Stimulated activated CD4-positive, alpha-beta T cell treated with anti-CD3 and anti-CD28 coated beads, Interleukin-2, amount 100 ng/mL, for 48 hours (primary cell): ENCODE measurements around the gene CCDC197.

Experiments
- DNase-seq, 2 donors: peaks; one replicate each; pipeline ENCODE4 v3.0.0-alpha.2; 2020

Gene CCDC197

GRCh38 chr14:94045101-94045500 is 48.0 kb downstream of the CCDC197 start:
- DNase-seq: no peak

DNA sequence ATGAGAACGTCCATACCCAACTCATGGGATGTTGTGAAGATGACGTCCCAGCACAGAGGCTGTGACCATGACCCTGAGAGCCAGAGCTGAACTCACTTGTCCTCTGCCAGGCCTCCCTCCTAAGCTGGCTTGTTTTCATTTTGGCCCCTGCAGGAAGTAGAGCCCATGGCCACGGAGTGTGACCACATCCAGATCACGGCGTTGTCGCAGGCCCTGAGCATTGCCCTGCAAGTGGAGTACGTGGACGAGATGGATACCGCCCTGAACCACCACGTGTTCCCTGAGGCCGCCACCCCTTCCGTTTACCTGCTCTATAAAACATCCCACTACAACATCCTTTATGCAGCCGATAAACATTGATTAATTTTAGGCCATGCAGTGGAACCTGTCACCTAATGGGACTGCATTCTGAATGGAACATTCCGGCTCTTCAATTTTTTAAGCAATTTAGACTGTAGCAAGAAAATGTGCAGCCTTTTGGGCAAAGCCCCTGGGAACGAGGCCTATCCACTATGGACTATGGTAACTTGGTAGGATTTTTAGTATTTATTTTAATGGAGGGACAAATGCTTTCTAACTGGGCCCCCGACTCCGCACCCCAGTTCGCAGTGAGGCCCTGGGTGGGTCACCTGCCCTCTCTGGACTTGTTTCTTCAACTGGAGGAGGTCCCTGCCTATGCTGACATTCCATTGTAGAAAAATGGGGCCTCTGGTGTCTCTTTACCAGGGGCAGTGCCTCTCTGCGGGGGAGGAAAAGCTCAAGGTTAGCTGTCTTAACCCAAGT is 48.7 kb downstream of the CCDC197 start:
- no peak for DNase-seq

DNA sequence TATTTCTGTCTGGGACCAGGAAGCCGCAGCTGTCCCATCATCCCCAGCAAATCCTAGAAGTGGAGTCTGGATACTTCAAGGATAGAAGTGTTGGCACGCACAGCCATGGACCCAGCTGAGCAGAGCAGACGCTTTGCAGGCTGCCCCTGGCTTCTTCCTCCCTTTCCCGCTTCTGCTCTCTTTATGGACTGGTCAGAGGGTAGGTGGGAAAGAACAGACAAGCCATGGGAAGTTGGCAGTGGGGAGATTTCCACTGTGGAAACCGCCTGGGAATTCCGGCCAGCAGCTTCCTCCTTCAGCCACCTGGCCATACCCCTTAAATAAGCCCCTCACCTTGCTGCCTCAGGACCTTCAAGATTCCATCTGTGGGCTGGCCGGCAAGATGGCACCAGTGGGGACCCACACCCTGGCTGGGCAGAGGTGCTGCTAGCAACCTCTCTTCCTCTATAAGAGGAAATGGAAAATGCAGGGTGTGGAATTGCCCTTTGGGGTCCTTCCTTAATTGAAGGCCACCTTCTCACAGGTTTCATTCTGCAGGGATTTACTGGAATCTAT is 49.7 kb downstream of the CCDC197 start:
- DNase-seq: no peak

- no peak for DNase-seq
Measured at GRCh38 chr14:94047581-94047980, 50.5 kb downstream of the CCDC197 start.

- no peak for DNase-seq
Measured at GRCh38 chr14:94048691-94049624, 51.9 kb downstream of the CCDC197 start.

DNA sequence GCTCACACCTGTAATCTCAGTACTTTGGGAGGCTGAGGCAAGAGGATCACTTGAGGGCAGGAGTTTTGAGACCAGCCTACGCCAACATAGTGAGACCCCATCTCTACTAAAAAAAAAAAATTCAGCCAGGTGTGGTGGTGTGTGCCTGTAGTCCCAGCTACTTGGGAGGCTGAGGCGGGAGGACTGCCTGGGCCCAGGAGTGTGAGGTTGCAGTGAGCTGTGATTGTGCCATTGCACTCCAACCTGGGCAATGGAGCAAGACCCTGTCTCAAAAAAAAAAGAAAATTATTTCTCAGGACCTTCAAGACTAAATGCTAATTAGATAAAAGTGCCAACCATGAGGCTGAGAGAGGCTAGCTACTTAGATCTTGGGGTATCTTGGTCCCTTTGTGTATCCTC is 52.5 kb downstream of the CCDC197 start:
- no peak for DNase-seq

- no peak for DNase-seq
Measured at GRCh38 chr14:94050231-94050880, 53.3 kb downstream of the CCDC197 start.

GRCh38 chr14:94051115-94051514 is 54.0 kb downstream of the CCDC197 start:
- no peak for DNase-seq

GRCh38 chr14:94051779-94052178 is 54.7 kb downstream of the CCDC197 start:
- no peak for DNase-seq

DNA sequence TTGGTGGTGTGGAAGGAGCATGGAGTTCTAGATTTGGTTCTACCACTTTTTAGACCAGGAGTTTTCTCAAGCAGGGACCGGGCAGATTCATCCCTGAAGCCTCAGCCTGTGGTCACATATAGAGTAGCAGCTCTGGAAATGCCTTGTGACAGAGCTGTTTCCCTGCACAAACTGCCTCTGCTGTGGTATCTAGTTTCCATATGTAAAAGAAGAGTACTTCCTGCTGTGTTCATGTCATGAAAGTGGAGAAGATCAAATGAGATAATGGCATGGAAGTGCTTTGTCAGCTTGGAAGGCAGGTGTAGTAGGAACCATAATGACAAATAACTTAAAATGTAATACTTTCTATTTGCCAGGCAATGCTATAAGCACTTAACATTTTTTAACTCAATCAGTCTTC is 55.1 kb downstream of the CCDC197 start:
- no peak for DNase-seq

DNA sequence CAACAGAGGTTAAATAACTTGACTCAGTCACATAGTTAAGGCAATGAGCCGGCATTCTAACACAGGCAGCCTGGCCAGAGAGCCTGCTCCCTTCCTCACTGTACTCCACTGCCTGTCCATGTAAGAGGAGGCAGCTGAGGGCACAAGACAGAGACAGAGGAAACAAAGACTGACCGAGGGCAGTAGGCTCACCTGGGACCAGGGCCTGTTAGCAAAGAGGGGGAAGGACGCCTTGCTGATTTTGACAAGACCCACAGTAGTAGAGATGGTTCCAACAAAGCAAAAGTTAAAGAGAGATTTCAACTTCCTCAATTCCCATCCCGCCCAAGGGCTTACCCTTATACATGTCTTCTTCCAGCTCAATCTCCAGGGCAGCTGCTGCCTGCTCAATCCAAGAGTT is 55.6 kb downstream of the CCDC197 start:
- no peak for DNase-seq

- no peak for DNase-seq
Measured at GRCh38 chr14:94054401-94054800, 57.3 kb downstream of the CCDC197 start.

DNA sequence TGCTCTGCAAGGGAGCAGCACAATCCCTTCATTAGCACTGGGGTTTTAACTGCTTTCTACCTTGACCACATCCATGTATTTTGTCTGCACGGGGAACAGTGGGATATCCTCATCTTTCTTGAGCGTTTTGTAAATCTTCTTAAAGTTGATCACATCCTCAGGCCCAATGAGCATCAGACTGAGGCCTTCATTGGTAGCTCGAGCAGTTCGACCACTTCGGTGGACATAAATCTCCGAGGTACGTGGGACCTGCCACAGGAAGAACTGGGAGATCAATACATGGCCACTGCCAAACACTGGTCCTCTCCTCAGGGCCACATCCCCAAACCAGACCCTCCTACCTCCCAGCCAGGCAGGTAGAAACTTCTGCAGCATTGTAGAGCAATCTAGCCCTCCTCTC is 57.8 kb downstream of the CCDC197 start:
- no peak for DNase-seq

DNA sequence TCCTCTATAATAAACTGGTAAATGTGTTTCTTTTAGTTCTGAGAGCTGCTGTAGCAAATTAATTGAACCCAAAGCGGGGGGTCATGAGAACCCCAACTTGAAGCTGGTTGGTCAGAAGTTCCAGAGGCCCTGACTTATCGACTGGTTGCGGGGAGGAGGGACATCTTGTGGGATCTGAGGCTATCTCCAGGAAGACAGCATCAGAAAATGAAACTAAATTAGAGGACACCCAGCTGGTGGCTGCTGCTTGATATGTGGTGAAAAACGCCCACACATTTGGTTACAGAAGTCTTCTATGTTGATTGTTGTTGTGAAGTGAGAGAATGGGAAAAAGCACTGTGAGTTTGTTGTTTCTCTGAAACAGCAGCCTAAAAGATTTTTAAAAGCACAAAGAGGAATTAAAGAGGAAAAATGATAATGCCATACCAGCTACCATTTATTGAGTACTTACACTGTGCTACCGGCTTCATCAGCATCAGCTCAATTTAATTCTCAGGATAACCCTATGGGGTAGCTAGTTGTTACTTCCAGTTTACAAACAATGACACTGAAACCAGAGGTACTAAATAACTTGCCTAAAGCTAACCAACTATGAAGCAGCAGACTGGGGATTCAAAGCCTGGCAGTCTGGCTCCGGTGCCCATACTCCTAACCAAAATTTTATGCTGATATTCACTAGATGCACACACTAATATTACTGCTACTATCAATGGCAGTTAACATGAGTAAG is 59.6 kb downstream of the CCDC197 start:
- no peak for DNase-seq

- DNase-seq: no peak
Measured at GRCh38 chr14:94058128-94058673, 61.1 kb downstream of the CCDC197 start.
